B cell (primary cell): ENCODE data around the gene NANOS3. TPM values are rescaled to one million over a fixed set of nuclear protein-coding genes. Genes with fewer than 3 reads are reported as not detected.
A peak's percentile ranks its signal among the peaks of the same experiment; 100 is the strongest.

Experiments
- ATAC-seq: fragments of 200-7000 bp; cut with Tn5 transposase; one replicate; pipeline ENCODE4 v1.10.0; 2021; ENCODE audit warnings: low read depth, mild to moderate bottlenecking, moderate number of reproducible peaks, moderate library complexity
- CTCF ChIA-PET: fragments of 350-600 bp; sonication (Branson Sonifier 250); formaldehyde crosslinking; loops from one replicate; lab custom pipeline; 2021; ENCODE audit warnings: antibody characterized with exemption, inconsistent platforms; lab: Charles Lee
- POLR2A ChIA-PET: fragments of 350-600 bp; sonication (Branson Sonifier 250); formaldehyde crosslinking; loops from one replicate; lab custom pipeline; 2021; ENCODE audit warnings: antibody characterized with exemption; lab: Charles Lee
- DNase-seq: peaks from one replicate; pipeline ENCODE4 v3.0.0; 2013
- H2AFZ ChIP-seq: 2 replicates; pipeline ENCODE4 v1.6.1; 2012; ENCODE audit warnings: mild to moderate bottlenecking, low read depth, low read length; ENCODE audit not compliant: insufficient read depth, poor library complexity, severe bottlenecking
- H3K27ac ChIP-seq, 2 donors: 1 replicate in 1 of 2; 2 replicates in 1 of 2; pipeline ENCODE4 v1.5.1; 2012 to 2013; ENCODE audit warnings: low read length in 2 of 2, mild to moderate bottlenecking in 2 of 2, moderate library complexity in 1 of 2
- H3K27me3 ChIP-seq, 4 experiments: fragments of 200-600 bp in 1 of 4; sonication (generic) in 1 of 4; replicated peaks in 1 of 4; 1 replicate in 2 of 4; 2 replicates in 2 of 4; pipeline versions ENCODE4 v1.6.1 to v1.7.0; 2013 to 2016; ENCODE audit warnings: low read length in 3 of 4, mild to moderate bottlenecking in 2 of 4, mixed read lengths in 1 of 4, moderate library complexity in 1 of 4; ENCODE audit not compliant: insufficient read depth in 4 of 4, control insufficient read depth in 3 of 4; ENCODE audit errors: control extremely low read depth in 1 of 4
- H3K36me3 ChIP-seq, 2 experiments: replicated peaks in 1 of 2; 1 replicate in 1 of 2; 2 replicates in 1 of 2; pipeline versions ENCODE4 v1.6.1 to v1.7.1; 2013; ENCODE audit warnings: low read length in 1 of 2; ENCODE audit not compliant: insufficient read depth in 2 of 2, control insufficient read depth in 1 of 2; ENCODE audit errors: control extremely low read depth in 1 of 2, extremely low read depth in 1 of 2
- H3K4me1 ChIP-seq, 2 donors: fragments of 200-600 bp in 1 of 2; sonication (generic) in 1 of 2; 1 replicate in 1 of 2; 2 replicates in 1 of 2; pipeline versions ENCODE4 v1.5.1 to v1.6.1; 2013 to 2017; ENCODE audit warnings: low read length in 2 of 2; ENCODE audit not compliant: control insufficient read depth in 2 of 2, insufficient read depth in 2 of 2
- H3K4me2 ChIP-seq: replicated peaks from 2 replicates; pipeline ENCODE3; 2012; ENCODE audit warnings: mild to moderate bottlenecking, low read depth, low read length; ENCODE audit not compliant: poor library complexity, severe bottlenecking
- H3K4me3 ChIP-seq, 5 experiments: fragments of 200-600 bp in 1 of 5; sonication (generic) in 1 of 5; 1 replicate in 3 of 5; 2 replicates in 2 of 5; pipeline versions ENCODE4 v1.5.1 to v1.7.0; 2011 to 2016; ENCODE audit warnings: low read length in 4 of 5, mild to moderate bottlenecking in 4 of 5, low read depth in 2 of 5, control low read depth in 1 of 5, moderate library complexity in 1 of 5; ENCODE audit not compliant: insufficient read depth in 1 of 5; ENCODE audit errors: control extremely low read depth in 1 of 5, extremely low read depth in 1 of 5
- H3K79me2 ChIP-seq: fragments of 200-600 bp; sonication (generic); one replicate; pipeline ENCODE4 v1.6.0; 2016; ENCODE audit warnings: low read length; ENCODE audit not compliant: control insufficient read depth, insufficient read depth
- H3K9ac ChIP-seq: fragments of 200-600 bp; sonication (generic); 2 replicates; pipeline ENCODE4 v1.6.1; 2017; ENCODE audit warnings: mild to moderate bottlenecking, low read length, moderate library complexity
- H3K9me3 ChIP-seq, 3 donors: one replicate each; pipeline versions ENCODE4 v1.6.1 to v1.7.1; 2013; ENCODE audit warnings: low read length in 2 of 3; ENCODE audit not compliant: control insufficient read depth in 2 of 3, insufficient read depth in 1 of 3; ENCODE audit errors: control extremely low read depth in 1 of 3
- H4K20me1 ChIP-seq: 2 replicates; pipeline ENCODE4 v1.6.0; 2012; ENCODE audit warnings: mild to moderate bottlenecking, low read length; ENCODE audit not compliant: insufficient read depth, control insufficient read depth, poor library complexity, severe bottlenecking
- H3K27ac Mint-ChIP-seq: one replicate; pipeline ENCODE4 v1.8.0; 2021; ENCODE audit warnings: mixed read lengths
- H3K27me3 Mint-ChIP-seq: one replicate; pipeline ENCODE4 v1.8.0; 2021; ENCODE audit warnings: mixed read lengths
- H3K4me1 Mint-ChIP-seq: one replicate; pipeline ENCODE4 v1.8.0; 2021; ENCODE audit warnings: mixed read lengths
- H3K4me3 Mint-ChIP-seq: one replicate; pipeline ENCODE4 v1.8.0; 2021; ENCODE audit warnings: mixed read lengths
- H3K9me3 Mint-ChIP-seq: one replicate; pipeline ENCODE4 v1.8.0; 2022; ENCODE audit warnings: mixed read lengths; ENCODE audit not compliant: insufficient read depth
- EZH2 ChIP-seq: IDR thresholded peaks from 2 replicates; pipeline ENCODE4 v1.6.1; 2012; ENCODE audit warnings: borderline replicate concordance, low read depth, mild to moderate bottlenecking, moderate library complexity, low read length; ENCODE audit not compliant: insufficient read depth, poor library complexity, severe bottlenecking
- WGBS: methylation state at CpG from one replicate; pipeline ENCODE4 v1.1.5; 2013; ENCODE audit warnings: missing lambda C conversion rate; ENCODE audit not compliant: insufficient coverage; 5-methylcytosine and 5-hydroxymethylcytosine counted together
- intact Hi-C: fragments of 100-400 bp; cut with micrococcal nuclease; formaldehyde crosslinking; loops from one replicate; pipeline ENCODE4 v1.10.0; 2022
- polyA plus RNA-seq: library from polyadenylated mRNA; depleted of rRNA; stranded (reverse); fragments of >200 nt; gene quantifications from 2 replicates; pipeline ENCODE4 v1.2.3, GENCODE V29; 2012
- total RNA-seq, 2 donors: library from RNA; stranded (reverse); fragments of 120-200 nt in 1 of 2; gene quantifications; 1 replicate in 1 of 2; 2 replicates in 1 of 2; pipeline versions ENCODE4 v1.2.3 to v1.2.4, GENCODE V29; 2013 to 2022
- TF ChIP-seq, protein P1 (sequence below): fragments of 200-600 bp; IDR thresholded peaks from one replicate; pipeline ENCODE4 v1.8.0; 2022; ENCODE audit warnings: antibody characterized with exemption, mild to moderate bottlenecking

Gene NANOS3
- total and polyA plus RNA-seq, 2 donors (not counting 1 experiment from before 2014, with no cell fraction given), result 0.49 TPM; not detected in 1

DNA sequence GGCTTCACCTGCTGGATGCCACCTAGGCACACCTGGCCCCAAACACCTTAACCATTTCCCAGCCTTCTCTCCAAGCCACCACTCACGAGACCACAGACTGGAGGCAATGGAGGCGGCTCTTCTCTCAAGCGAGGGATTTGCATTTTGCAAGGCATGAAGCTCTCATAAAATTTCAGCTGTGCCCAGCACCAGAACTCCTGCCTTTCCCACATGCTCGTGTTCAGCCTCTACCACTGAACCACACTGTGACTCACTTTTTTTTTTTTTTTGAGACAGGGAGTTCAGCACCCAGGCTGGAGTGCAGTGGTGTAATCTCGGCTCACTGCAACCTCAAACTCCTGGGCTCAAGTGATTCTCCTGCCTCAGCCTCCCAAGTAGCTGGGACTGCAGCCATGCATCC, 10.6 kb downstream of the NANOS3 start:
- Mint-ChIP-seq H3K4me1 (no peaks in the 10 kb centered on the region), H3K4me3 (no peak overlapping the region), H3K27me3 (no peaks in the 10 kb centered on the region), H3K9me3 (no peaks in the 10 kb centered on the region), H3K27ac (no peak overlapping the region)
- TF ChIP-seq, protein P1, sequence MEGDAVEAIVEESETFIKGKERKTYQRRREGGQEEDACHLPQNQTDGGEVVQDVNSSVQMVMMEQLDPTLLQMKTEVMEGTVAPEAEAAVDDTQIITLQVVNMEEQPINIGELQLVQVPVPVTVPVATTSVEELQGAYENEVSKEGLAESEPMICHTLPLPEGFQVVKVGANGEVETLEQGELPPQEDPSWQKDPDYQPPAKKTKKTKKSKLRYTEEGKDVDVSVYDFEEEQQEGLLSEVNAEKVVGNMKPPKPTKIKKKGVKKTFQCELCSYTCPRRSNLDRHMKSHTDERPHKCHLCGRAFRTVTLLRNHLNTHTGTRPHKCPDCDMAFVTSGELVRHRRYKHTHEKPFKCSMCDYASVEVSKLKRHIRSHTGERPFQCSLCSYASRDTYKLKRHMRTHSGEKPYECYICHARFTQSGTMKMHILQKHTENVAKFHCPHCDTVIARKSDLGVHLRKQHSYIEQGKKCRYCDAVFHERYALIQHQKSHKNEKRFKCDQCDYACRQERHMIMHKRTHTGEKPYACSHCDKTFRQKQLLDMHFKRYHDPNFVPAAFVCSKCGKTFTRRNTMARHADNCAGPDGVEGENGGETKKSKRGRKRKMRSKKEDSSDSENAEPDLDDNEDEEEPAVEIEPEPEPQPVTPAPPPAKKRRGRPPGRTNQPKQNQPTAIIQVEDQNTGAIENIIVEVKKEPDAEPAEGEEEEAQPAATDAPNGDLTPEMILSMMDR, result no peak
- TF ChIP-seq EZH2, result no peak
- Histone ChIP-seq H2AFZ (no peak overlapping the region), H3K27me3 (peaks cover 0 to 9% (median 0%) of the 10 kb centered on the region in 4 experiments), H4K20me1 (no peaks in the 10 kb centered on the region), H3K9ac (no peak overlapping the region), H3K79me2 (no peaks in the 10 kb centered on the region), H3K27ac (no peak overlapping the region), H3K4me1 (peaks cover 2 to 5% of the 10 kb centered on the region in 2 donors), H3K4me2 (no peak overlapping the region), H3K36me3 (no peaks in the 10 kb centered on the region), H3K9me3 (no peaks in the 10 kb centered on the region), H3K4me3 (no peak overlapping the region)
- ChIA-PET CTCF (interaction anchor here (0.6 to 2.3 kb wide), 4 partner anchors 17 to 334 kb away, joined by 3 to 10 read pairs (median 4); no protein-coding TSS in a partner anchor), POLR2A (interaction anchor here (0.5 to 0.7 kb wide), 2 partner anchors 72 to 593 kb away, joined by 4 to 5 read pairs; no protein-coding TSS in a partner anchor)
- DNase-seq, result no peak
- ATAC-seq, result no peak
- 89% methylated on average over 4 of the region's 5 CpGs for WGBS
- intact Hi-C loops, result no loop called here

DNA sequence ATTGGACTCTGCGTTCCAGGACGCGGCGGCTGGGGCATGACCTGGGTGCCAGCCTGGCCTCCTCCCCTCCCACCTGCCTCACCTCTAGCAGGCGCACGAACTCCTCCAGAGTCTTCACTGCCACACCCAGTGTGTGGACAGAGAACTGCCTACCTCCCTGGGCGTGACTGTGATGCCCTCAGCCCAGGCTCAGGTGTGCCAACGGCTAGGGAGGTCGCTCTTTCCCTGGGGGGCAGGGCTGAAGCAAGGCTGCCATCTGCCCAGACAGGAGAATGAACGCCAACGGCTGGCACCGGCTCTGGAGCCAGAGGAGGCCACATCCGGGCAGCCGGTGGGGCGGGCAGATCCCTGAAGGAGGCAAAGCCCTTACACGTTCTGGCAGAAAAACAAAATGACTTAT, 11.3 kb downstream of the NANOS3 start:
- Histone ChIP-seq H3K4me3 (no peak overlapping the region), H4K20me1 (no peaks in the 10 kb centered on the region), H3K9me3 (no peaks in the 10 kb centered on the region), H3K27ac (no peak overlapping the region), H3K36me3 (no peaks in the 10 kb centered on the region), H3K27me3 (peaks cover 0 to 9% (median 0%) of the 10 kb centered on the region in 4 experiments), H3K9ac (no peak overlapping the region), H3K4me2 (no peak overlapping the region), H2AFZ (no peak overlapping the region), H3K4me1 (no peaks in the 10 kb centered on the region), H3K79me2 (no peaks in the 10 kb centered on the region)
- intact Hi-C loops, result no loop called here
- Mint-ChIP-seq H3K27ac (no peak overlapping the region), H3K4me1 (no peaks in the 10 kb centered on the region), H3K27me3 (no peaks in the 10 kb centered on the region), H3K9me3 (no peaks in the 10 kb centered on the region), H3K4me3 (no peak overlapping the region)
- POLR2A ChIA-PET, result interaction anchor here (0.7 kb wide), 1 partner anchor 592 kb away, joined by 5 read pairs; no protein-coding TSS in a partner anchor
- ATAC-seq, result no peak
- peak; percentile 2 for DNase-seq
- TF ChIP-seq EZH2, result no peak
- TF ChIP-seq, protein P1, result no peak
- CTCF ChIA-PET, result interaction anchor here (0.7 to 2.3 kb wide), 2 partner anchors 183 to 333 kb away, joined by 3 to 10 read pairs; no protein-coding TSS in a partner anchor
- WGBS, result 93% methylated on average over 16 of the region's 16 CpGs
